HG02870 (cell line): Measurements from ENCODE around the gene TMEM191C.
A peak's percentile ranks its signal among the peaks of the same experiment; 100 is the strongest.
"Not testable (repeated sequence)": the region's sequence is repeated elsewhere in the genome, so short reads cannot be mapped to it uniquely, and the experiment has no call there.

Source experiments
- ATAC-seq: cut with Tn5 transposase; IDR thresholded peaks from one replicate; pipeline ENCODE4 v1.9.1; 2021; ENCODE audit warnings: mild to moderate bottlenecking, moderate library complexity; ENCODE audit not compliant: unreplicated experiment

Gene TMEM191C

DNA sequence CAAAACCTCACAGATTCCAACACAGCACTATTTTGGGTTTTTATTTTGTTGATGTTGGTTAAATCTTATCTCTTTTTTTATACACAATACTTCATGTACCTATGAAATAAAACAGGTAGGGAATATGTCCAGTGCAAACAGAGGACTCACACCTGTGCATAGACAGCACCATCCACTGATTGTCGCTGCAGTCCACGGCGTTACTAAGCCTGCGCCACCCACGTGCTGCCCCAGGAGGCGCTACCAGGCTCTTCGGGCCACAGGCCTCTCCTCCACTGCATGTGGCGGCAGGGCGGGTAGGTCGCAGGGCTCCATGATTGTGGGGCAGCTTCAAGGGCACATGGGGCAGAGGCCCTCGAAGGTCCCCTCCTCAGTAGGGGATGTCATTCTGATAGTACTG lies 5.8 kb downstream of the TMEM191C start:
- not testable (repeated sequence) for ATAC-seq

- not testable (repeated sequence) for ATAC-seq
Observed at GRCh38 chr22:21473664-21474063, 6.5 kb downstream of the TMEM191C start.

DNA sequence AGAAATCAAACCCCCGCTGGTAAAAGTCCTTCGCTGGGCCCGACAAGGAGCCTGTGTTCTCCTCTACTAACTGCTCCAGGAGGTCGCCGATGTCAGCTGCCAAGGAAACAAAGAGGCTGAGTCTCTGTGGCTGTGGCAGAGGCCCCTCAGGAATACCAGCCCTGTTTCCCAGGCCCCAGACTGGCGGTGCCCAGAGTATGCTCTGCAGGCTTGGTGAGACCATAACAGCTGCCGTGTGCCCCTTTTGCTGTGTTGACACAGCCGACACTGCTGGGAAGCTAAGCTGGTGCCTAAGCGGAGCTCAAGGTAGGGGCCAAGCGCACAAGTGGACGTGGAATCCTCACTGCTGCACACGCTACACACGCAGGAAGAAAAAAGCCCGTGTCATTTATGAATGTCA lies 16.9 kb downstream of the TMEM191C start:
- ATAC-seq: not testable (repeated sequence)

- ATAC-seq: not testable (repeated sequence)
Observed at GRCh38 chr22:21487723-21488122, 20.5 kb downstream of the TMEM191C start.

- ATAC-seq: not testable (repeated sequence)
Observed at GRCh38 chr22:21489149-21489680, 22.0 kb downstream of the TMEM191C start.

- ATAC-seq: not testable (repeated sequence)
Observed at GRCh38 chr22:21490556-21490955, 23.4 kb downstream of the TMEM191C start.

GRCh38 chr22:21492271-21492670 lies 25.1 kb downstream of the TMEM191C start:
- not testable (repeated sequence) for ATAC-seq

- not testable (repeated sequence) for ATAC-seq
Observed at GRCh38 chr22:21493789-21494782, 26.9 kb downstream of the TMEM191C start.

DNA sequence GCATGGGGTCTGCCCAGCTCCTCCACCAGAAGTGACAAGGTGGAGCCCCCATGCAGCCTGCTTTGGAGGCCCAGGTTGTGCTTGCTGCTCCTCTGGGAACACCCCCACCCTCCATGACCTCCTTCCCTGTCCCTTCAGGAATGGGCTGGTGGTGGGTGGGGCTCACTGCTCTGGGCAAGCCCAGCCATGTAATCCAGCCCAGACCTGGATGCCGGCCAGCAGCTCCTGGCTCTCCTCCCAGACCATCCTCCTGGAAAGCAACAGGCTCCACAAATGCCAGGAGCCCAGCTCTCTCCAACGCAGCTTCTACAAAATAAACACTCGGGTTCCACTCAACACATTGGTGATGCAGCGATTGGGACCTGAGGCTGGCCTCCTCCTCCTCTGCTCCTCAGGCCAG lies 30.8 kb downstream of the TMEM191C start:
- ATAC-seq: not testable (repeated sequence)

- not testable (repeated sequence) for ATAC-seq
Observed at GRCh38 chr22:21498489-21498888, 31.3 kb downstream of the TMEM191C start.

DNA sequence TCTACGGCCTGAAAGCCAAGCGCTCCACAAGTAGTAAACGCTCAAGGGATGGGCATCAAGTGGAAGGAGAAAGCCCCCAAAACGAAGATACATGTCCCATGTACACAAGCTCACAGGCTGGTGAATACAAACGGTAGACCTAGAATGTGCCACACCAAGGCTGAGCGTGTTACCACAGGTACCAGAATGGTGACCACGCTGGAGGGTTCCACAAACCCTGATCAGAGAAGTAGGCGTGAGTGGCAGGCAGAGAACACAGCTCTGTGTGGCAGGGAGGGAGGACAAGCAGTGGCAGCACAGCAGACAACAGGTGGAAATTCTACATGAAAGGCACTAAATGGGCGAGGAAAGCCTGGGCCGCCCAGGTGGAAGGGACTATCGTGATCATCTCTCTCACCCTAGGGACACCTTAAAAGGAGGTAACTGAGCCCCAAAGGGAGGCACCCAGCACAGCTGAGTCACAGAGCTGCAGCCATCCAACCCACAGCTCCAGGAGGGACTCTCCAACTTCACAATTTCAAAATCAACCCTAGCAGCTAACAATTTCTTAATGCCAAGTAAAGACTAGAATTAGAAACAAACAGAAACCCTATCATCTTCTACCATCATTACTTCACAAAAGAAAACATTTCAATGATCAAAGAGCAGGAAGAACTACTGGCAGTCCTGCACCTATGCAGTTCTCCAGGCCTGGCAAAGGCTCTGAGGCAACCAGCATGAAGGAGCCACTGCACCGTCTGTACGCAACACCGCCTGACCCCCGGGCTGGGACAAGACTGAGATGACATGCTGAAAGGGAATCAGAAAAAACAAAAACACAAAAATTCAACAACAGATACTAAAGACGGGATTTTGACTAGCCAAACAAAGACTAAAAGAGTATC lies 32.7 kb downstream of the TMEM191C start:
- ATAC-seq: not testable (repeated sequence)

DNA sequence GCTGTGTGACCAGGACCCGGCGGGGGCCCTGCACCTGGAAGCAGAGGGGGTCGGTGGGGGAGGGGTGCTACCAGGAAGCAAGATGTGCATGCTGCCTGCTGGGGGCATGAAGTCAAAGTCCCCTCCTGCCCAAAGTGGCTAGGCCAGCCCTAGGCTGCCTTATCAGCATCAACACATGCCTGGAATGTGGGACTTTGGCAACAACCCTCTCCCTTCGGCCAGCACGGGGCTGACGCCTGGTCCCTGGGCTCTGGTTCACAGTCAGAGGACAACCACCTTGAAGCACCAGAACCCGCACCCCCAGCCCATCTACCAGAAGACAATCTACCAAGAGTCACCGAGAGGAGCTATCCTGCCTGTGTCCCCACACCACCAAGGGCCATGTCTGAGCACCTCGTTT lies 43.2 kb downstream of the TMEM191C start:
- ATAC-seq: not testable (repeated sequence)

- ATAC-seq: not testable (repeated sequence)
Observed at GRCh38 chr22:21512022-21512421, 44.8 kb downstream of the TMEM191C start.

- not testable (repeated sequence) for ATAC-seq
Observed at GRCh38 chr22:21514117-21514516, 46.9 kb downstream of the TMEM191C start.

- not testable (repeated sequence) for ATAC-seq
Observed at GRCh38 chr22:21515234-21515633, 48.0 kb downstream of the TMEM191C start.

- ATAC-seq: not testable (repeated sequence)
Observed at GRCh38 chr22:21516522-21516921, 49.3 kb downstream of the TMEM191C start.

DNA sequence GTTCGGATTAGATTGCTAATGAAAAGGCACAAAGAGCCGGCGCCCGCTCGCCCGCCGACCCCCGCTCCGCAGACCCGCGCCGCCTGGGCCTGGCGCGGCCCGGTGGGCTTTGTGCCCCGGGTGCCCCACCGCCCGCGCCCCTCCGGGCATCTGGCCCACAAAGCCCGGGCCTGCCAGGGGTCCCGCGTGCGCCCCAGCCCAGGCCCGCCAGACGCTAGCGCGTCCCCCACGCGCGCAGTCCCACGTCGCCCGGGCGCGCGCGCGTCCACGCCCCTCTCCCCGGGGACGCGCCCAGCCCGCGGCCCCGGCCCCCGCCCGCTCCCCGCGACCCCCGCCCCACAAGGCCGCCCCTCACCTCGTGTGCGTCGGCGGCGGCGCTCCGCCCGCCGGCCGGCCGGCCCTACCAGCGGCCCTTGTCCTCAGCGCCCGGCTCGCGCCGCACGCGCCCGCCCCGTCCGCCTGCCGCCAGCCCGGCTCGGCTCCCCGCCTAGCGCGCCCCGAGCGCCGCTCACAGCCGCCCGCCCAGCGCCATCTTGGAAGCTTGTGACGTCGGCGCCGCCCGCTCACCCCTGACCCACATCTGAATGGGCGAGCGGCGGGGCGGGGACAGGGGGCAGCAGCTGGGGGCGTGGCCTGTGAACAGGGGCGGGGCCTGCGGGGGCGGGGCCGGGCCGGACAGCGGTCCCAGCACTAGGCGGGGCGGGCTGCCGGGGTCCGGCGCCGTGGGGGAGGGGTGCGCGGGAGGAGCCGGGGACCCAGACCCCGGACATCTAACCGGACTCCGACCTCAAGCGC lies 50.0 kb downstream of the TMEM191C start:
- peak; percentile 68 for ATAC-seq
